ENCODE data around the gene SUMF1.

DNA sequence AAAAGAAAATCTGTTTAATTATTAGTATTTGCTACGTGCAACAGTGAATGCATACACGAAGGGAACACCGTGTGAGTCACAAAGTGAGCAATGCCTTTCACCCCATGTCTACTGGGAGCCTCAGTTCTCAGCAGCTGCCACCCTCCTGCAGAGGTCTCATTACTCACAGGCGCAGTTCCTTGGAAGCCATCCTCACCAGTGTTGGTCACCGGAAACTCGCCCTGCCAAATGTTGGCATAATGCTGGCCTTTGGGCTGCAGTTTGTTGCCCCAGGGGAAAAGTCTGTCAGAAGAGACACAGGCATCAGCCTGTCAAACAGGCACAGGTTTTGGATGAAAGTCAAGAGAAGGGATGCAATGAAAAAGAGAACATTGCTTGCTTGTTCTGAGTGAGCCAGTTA, 50.1 kb downstream of the SUMF1 start:
- TF ChIP-seq, protein P1, sequence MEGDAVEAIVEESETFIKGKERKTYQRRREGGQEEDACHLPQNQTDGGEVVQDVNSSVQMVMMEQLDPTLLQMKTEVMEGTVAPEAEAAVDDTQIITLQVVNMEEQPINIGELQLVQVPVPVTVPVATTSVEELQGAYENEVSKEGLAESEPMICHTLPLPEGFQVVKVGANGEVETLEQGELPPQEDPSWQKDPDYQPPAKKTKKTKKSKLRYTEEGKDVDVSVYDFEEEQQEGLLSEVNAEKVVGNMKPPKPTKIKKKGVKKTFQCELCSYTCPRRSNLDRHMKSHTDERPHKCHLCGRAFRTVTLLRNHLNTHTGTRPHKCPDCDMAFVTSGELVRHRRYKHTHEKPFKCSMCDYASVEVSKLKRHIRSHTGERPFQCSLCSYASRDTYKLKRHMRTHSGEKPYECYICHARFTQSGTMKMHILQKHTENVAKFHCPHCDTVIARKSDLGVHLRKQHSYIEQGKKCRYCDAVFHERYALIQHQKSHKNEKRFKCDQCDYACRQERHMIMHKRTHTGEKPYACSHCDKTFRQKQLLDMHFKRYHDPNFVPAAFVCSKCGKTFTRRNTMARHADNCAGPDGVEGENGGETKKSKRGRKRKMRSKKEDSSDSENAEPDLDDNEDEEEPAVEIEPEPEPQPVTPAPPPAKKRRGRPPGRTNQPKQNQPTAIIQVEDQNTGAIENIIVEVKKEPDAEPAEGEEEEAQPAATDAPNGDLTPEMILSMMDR (IDR thresholded peaks at IDR 0.05; ENCODE audit: low read length), result no peak
- TF ChIP-seq EZH2 (IDR thresholded peaks at IDR 0.05; ENCODE audit: borderline replicate concordance, low read length), result no peak

Measured in OCI-LY1 (cell line).